GM12864 (cell line): ENCODE measurements around the gene LYZ.
"Not testable (repeated sequence)": the region's sequence is repeated elsewhere in the genome, so short reads cannot be mapped to it uniquely, and the experiment has no call there.

Experiments
- DNase-seq: peaks from one replicate; pipeline ENCODE4 v3.0.0-alpha.2; 2011; ENCODE audit warnings: low read depth
- H3K4me3 ChIP-seq: 2 replicates; pipeline ENCODE4 v1.5.1; 2011; ENCODE audit warnings: mild to moderate bottlenecking, low read depth, low read length, control low read depth
- CTCF ChIP-seq: IDR thresholded peaks from 2 replicates; pipeline ENCODE4 v1.5.1; 2011; ENCODE audit warnings: low read depth, mild to moderate bottlenecking, moderate library complexity, low read length, control low read depth, inconsistent platforms; ENCODE audit errors: missing control alignments

Gene LYZ

GRCh38 chr12:69348162-69348938 lies at the start of gene LYZ:
TSS of gene LYZ (plus strand) at chr12:69348381. CDS start at chr12:69348409, 28 bp downstream.
- no peak for TF ChIP-seq CTCF
- no peak for DNase-seq
- H3K4me3 ChIP-seq: no peak within 1 kb of the TSS

DNA sequence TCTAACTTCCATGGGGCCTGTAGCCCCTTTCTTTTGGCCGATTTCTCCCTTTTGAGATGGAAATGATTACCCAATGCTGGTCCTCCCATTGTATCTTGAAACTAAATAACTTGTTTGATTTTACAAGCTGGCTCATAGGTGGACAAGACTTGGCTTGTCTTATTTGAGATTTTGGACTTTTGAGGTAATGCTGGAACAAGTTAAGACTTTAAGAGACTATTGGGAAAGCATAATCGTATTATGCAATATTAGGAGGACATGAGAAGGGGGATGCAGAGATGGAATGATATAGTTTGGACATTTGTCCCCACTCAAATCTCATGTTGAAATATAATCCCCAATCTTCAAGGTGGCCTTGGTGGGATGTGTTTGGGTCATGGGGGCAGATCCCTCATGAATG lies 49.2 kb upstream of the LYZ start:
- TF ChIP-seq CTCF: no peak
- no peak overlapping the region for H3K4me3 ChIP-seq
- DNase-seq: no peak

DNA sequence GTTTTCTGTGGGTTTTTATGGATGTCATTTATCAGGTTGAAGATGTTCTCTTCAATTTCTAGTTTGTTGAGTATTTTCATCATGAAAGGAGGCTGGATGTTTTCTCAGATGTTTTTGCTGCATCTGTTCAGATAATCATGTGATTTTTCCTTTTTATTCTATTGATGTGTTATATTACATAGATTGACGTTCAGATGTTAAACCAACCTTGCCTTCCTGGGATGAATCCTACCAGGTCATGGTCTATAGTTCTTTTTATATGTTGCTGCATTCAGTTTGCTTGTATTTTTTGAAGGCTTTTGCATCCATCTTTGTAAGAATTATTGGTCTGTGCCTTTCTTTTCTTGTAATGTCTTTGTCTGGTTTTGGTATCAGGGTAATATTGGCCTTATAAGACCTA lies 43.9 kb upstream of the LYZ start:
- no peak overlapping the region for H3K4me3 ChIP-seq
- DNase-seq: no peak
- no peak for TF ChIP-seq CTCF

GRCh38 chr12:69309461-69309860 lies 38.7 kb upstream of the LYZ start:
- no peak overlapping the region for H3K4me3 ChIP-seq
- no peak for TF ChIP-seq CTCF
- DNase-seq: no peak

GRCh38 chr12:69313209-69313608 lies 35.0 kb upstream of the LYZ start:
- no peak for DNase-seq

DNA sequence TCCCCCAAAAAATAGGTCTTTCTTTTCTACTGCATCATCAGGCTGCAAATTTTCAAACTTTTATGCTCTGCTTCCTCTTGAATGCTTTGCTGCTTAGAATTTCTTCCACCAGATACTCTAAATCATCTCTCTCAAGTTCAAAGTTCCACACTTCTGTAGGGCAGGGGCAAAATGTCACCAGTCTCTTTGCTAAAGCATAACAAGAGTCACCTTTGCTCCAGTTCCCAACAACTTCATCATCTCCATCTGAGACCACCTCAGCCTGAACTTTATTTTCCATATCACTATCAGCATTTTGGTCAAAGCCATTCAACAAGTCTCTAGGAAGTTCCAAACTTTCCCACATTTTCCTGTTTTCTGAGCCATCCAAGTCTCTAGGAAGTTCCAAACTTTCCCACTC lies 31.4 kb upstream of the LYZ start:
- not testable (repeated sequence) for H3K4me3 ChIP-seq

More at GRCh38 chr12:69313209-69313608, 35.0 kb upstream of the LYZ start:
- TF ChIP-seq CTCF: no peak
- H3K4me3 ChIP-seq: no peak overlapping the region

DNA sequence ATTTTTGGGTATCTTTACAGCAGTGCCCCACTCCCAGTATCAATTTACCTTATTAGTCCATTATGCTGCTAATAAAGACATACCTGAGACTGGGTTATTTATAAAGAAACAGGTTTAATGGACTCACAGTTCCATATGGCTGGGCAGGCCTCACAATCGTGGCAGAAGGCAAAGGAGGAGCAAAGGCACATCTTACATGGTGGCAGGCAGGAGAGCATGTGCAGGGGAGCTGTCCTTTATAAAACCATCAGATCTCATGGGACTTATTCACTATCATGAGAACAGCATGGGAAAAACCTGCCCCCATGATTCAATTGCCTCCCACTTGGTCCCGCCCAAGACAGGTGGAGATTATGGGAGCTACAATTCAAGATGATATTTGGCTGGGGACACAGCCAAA lies 30.9 kb upstream of the LYZ start:
- H3K4me3 ChIP-seq, DNase-seq: not testable (repeated sequence)

More for the DNA sequence above, 31.4 kb upstream of the LYZ start:
- DNase-seq: not testable (repeated sequence)

DNA sequence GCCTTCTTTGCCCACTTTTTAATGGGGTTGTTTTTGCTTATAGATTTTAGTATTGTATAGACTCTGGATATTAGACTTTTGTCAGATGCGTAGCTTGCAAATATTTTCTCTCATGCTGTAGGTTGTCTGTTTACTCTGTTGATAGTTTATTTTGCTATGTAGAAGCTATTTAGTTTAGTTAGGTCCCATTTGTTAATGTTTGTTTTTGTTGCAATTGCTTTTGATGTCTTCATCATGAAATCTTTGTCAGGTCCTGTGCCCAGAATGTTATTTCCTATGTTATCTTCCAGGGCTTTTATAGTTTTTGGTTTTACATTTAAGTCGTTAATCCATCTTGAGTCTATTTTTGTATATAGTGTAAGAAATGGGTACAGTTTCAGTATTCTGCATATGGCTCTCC lies 30.0 kb upstream of the LYZ start:
- no peak for DNase-seq
- H3K4me3 ChIP-seq: no peak overlapping the region
- TF ChIP-seq CTCF: no peak
